Central memory CD4-positive, alpha-beta T cell (primary cell): ENCODE measurements around the gene SUGP1.
"Not testable (repeated sequence)": the region's sequence is repeated elsewhere in the genome, so short reads cannot be mapped to it uniquely, and the experiment has no call there.

ENCODE experiments used
- DNase-seq: peaks from one replicate; pipeline ENCODE4 v3.0.0; 2022

SUGP1 gene

DNA sequence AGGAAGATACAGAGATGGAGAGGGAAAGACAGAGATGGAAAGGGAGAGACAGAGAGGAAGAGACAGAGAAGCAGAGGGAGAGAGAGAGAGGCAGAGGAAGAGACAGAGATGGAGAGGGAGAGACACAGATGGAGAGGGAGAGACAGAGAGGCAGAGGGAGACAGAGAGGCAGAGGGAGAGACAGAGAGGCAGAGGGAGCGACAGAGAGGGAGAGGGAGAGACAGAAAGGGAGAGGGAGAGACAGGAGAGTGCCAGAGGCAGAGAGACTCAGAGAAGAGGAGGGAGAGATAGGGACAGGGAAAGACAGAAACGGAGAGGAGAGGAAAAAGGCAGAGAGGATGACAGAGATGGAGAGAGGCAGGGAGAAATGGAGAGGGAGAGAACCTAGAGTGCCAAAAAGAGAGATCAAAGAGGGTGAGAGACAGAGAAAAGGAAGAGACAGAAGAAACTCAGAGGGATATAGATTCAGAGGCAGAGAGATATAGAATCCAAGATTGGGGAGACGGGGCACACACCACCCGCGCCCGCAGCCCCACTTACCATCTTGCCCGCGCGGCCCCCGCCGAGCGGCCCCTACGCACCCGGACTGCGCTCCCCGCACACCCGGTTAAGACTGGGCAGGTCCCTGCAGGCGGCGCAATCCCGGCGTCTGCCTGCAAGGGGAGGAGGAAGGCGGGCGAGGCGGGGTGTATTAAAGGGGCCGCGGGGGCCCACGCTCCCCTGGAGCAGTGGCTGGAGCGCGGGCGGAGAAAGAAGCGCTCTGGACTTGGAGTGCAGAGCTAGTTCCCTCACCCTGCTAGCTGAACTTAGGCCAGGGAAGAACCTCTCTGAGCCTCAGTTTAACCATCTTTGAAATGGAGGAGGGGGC is 57.9 kb downstream of the SUGP1 start:
- DNase-seq: no peak

DNA sequence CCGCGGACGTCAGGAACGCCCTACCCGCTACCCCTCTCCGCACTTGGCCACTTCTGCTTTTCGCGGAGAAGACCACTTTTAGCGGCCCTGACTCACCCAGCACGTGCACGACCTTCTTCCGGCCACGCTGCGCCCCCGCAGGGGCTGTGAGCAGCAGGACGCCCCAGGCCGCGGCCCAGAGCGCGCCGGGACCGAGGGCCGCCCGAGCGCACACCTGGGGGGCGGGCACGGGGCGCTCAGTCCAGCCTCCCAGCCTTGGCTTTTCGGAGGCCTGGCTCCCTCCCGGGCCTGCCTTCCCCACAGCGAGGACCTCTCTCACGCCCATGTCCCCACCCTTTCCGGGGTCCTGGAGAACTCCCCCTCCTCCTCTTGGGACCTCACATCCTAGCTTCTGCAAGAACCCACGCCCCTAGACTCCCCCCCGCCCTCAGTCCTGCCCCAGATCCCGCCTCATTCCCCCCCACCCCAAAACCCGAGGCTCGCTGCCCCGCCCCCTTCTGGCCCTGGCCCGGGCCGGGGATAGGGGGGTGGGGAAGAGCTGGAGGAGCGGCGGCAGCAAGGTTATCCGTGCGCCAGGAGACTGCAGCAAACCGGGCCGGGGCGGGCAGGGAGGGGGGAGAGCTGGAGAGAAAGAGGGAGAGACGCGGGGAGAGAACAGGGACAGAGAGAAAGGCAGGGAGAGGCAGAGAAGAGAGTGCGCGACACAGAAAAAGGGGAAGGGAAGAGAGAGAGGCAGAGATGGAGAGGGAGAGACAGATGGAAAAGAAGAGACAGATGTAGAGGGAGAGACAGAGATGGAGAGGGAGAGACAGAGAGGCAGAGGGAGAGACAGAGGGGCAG is 58.7 kb downstream of the SUGP1 start:
- no peak for DNase-seq

GRCh38 chr19:19260417-19261214 is 59.7 kb downstream of the SUGP1 start:
- no peak for DNase-seq

DNA sequence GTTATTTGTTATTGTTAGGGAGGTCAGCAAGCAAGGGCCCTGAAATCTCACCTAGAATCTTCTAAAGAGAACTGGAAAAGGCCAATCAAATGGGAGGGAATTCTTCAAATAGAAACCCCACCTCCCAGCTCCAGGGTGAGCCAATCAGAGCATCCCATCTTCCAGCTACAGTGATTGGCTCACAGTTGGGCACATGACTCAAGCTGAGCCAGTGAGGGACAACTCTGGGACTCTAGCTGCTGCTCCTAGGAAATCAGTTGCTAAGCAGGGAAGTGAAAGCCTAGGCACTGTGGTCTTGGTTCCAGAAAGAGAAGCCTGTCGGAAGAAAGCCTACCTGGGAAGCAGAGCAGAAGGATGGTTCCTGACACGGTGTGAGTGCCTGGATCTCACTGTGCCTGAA is 60.6 kb downstream of the SUGP1 start:
- DNase-seq: no peak

GRCh38 chr19:19258589-19259338 is 61.5 kb downstream of the SUGP1 start:
- no peak for DNase-seq

DNA sequence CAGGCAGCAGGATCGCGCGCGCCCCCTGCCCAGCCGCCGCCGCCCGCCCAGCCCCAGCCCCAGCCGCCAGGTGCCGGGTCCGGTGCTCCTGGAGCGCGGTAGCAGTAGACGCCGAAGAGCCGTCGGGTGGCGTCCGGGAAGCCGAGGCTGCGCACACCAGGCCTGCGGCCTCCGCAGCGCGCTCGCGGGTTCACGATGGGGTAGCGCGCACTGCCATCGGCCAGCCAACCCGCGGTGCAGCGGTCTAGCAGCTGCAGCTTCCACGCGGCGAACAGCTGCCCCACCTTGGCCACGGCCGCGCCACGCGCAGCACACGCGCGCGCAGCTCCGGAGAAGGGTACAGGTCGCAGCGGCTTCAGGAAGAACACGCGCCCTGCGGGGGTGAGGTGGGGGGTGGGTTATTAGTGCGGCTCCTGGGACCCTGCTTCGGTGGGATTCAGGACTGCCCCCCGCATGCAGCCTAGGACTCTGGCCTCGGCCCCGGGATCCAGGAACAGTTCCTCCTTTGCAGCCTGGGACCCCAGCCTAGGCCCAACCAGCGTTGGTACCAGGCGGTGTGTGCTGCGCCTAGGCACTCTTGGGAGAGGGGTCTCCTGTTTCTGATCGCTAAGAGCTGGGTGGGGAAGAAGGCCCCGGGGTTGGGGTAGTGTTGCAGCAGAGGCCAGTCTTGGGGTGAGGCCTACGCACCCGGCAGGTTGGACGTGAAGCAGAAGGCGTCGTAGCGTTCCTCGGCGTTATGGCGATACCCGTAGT is 62.3 kb downstream of the SUGP1 start:
- no peak for DNase-seq

DNA sequence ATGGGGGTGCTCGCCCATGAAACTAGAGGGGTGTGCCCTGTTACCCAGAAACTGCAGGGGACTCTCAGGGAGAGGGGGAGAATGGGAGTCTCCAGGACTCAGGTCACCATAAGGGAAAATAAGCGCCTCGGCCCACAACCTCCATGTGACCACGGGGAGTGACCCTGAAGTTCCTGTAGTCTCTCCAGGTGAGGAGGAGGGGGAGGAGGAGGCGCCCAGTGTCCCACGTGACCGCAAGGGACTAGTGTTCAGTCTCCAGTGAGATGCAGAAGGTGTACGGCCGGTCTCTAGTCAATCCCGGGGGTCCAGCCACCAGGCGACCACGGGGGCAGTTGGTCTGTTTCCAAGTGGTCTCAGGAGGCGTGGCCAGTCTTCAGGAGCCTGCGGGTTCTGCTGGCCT is 63.2 kb downstream of the SUGP1 start:
- no peak for DNase-seq

DNA sequence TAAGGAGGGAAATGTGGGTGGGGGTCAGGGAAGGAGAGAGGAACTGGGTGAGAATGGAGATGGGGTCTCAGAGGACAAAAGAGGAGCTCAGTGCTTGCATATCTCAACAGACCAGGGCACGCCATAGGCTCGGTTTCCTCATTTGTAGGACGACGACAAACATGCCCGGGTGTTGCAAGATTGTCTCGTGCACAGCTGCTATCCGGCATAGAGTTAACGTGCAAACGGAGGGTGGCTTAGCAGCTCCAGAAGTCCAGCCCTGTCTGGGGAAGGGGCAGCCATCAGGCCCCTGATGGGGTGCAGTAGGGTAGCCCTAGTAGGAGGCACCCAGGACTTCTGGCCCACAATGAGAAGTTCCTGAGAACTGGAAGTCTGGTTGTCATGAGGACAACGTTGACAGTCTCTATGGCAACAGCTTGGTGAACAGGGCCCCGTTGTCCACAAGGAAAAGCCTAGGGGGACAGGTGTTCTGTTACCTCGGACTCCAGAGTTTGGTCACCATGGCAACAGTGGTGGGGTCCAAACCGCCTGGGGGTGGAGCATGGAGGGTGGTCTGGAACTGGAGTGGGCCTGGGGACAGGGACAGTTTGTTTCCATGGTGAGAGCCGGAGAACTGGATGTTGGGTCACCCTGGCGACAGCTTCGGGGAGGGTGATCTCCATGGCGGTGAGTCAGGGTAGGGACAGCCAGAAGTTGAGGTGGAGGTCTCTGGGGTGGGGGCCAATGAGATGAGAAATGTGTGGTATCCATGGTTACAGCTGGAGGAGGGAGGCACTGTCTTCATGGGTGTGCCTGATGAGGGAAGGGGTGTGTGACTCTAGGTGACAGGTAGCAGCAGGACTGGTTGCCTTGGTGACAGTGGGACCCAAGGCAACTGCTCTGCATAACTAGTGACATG is 64.0 kb downstream of the SUGP1 start:
- DNase-seq: no peak

DNA sequence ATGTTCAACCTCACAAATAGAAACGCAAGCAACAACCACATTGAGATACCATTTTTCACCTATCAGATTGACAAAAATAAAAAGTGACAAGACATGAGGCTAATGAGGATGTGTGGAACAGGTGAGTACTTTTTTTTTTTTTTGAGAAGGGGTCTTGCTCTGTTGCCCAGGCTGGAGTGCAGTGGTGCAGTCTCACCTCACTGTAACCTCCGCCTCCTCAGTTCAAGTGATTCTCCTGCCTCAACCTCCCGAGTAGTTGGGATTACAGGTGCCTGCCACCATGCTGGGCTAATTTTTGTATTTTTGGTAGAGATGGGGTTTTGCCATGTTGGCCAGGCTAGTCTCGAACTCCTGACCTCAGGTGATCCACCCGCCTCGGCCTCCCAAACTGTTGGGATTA is 66.9 kb downstream of the SUGP1 start:
- DNase-seq: not testable (repeated sequence)

DNA sequence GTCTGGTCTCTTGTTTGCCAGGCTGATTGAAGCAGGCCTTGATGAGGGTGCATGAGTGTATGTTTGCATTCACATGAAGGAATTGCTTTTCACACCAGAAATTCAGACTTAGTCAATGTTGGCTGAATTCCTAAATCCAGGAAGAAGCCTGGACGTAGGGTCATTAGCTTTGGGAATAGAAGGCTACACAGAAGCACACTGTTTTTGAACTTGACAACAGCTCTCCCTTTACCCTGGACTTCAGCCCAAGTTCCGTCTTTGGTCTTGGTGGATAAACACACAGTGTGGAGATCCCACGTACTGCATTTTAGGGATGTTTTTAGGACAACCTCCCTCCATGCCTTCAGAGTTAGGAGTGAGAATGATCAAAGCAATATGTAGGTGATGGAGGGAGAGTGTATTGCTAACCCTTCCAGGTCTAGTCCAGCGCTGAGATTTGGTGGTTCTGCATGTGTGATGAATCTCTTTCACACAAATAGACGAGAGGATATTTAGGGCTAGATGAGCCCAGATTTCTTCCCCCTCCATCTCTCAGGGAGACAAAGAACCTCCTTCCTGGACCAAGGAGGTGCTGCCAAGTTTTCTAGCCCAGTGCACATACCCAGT is 70.0 kb downstream of the SUGP1 start:
- no peak for DNase-seq

GRCh38 chr19:19240476-19240875 is 79.8 kb downstream of the SUGP1 start:
- DNase-seq: no peak

DNA sequence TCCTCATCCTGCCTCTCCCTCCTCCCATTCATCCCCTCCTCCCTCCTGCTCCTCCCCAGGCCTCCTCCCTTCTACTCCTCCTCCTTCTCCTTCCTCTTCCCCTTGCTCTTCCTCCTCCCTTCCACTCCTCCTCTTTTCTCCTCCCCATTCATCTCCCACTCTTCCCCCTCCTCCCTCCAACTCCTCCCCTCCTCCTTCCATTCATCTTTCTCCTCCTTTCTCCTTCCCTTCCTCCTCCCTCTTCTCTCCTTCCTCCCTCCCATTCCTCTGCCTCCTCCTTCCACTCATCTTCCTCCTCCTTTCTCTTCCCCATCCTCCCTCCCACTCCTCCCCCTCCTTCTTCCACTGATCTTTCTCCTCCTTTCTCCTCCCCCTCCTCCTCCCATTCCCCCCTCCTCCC is 80.6 kb downstream of the SUGP1 start:
- DNase-seq: no peak

- no peak for DNase-seq
Measured at GRCh38 chr19:19238126-19238894, 82.0 kb downstream of the SUGP1 start.

DNA sequence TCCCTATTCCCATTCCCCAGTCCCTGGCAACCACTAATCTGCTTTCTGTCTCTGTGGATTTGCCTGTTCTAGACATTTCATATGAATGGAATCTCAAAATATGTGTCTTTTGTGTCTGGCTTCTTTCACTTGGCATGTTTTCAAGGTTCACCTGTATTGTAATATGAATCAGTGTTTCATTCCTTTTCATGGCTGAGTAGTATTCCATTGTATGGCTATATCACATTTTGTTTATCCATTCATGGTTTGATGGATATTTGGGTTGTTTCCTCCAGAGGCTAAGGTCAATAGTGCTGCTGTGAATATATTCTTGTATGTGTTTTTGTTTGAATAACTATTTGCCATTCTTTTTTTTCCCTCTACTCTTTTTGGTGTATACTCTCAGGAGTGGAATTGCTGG is 84.1 kb downstream of the SUGP1 start:
- no peak for DNase-seq

DNA sequence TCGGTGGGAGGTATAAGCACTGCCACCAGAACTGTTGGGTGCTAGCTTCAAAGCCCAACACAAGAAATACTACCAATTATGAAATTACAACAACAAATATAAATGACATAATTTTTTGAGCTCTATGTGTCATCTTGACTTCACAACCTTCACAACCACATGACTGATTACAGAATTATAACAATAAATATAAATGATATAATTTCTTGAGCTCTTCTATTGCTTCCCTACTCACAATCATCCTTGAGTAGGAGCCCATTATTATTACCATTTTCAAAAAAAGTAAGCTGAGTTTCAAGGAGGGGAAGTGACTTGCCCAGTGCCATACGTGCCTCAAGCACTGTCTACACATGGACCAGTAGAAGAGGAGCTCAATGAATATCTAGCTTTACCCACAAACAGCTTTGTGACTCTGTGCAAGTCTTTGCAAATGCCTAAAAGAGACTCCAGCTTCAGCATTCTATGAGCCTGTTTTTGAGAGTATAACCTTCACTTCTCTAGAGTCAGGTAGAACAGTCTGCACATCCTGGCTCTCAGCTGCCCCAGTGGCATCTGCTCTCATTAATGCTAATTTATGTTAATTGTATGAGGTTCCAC is 86.0 kb downstream of the SUGP1 start:
- no peak for DNase-seq

GRCh38 chr19:19232261-19232721 is 88.0 kb downstream of the SUGP1 start:
- no peak for DNase-seq

- DNase-seq: no peak
Measured at GRCh38 chr19:19230999-19231398, 89.3 kb downstream of the SUGP1 start.

GRCh38 chr19:19229701-19230100 is 90.6 kb downstream of the SUGP1 start:
- no peak for DNase-seq

DNA sequence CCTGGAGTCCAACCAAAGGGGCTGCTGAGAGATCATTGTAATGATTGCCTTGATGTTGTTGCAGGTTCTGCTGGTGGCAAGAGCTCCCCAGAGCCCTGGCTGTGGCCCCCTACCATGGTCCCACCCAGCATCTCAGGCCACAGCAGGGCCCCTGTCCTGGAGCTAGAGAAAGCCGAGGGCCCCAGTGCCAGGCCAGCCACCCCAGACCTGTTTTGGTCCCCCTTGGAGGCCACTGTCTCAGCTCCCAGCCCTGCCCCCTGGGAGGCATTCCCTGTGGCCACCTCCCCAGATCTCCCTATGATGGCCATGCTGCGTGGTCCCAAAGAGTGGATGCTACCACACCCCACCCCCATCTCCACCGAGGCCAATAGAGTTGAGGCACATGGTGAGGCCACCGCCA is 93.1 kb downstream of the SUGP1 start:
- DNase-seq: no peak
